Upper lobe of left lung (tissue), 6 donors: Measurements from ENCODE around the gene LOXL1. TPM values are rescaled to one million over a fixed set of nuclear protein-coding genes. Genes with fewer than 3 reads are reported as not detected.
A peak's percentile ranks its signal among the peaks of the same experiment; 100 is the strongest.

Source experiments
- ATAC-seq, 2 donors: fragments of 200-7000 bp; cut with Tn5 transposase; one replicate each; pipeline ENCODE4 v1.9.1; 2022; ENCODE audit warnings: mild to moderate bottlenecking in 2 of 2, moderate library complexity in 2 of 2; ENCODE audit not compliant: low FRiP score in 2 of 2
- DNase-seq, 2 donors: peaks; one replicate each; pipeline ENCODE4 v3.0.0-alpha.2; 2019 to 2020
- H3K27ac ChIP-seq, 4 donors: fragments of 200-600 bp; sonication (generic); one replicate each; pipeline ENCODE4 v1.5.1; 2016 to 2019
- H3K27me3 ChIP-seq, 4 donors: fragments of 200-600 bp; sonication (generic); one replicate each; pipeline ENCODE4 v1.5.1; 2017 to 2019
- H3K36me3 ChIP-seq, 4 donors: fragments of 200-600 bp; sonication (generic); one replicate each; pipeline ENCODE4 v1.5.1; 2016 to 2019
- H3K4me1 ChIP-seq, 4 donors: fragments of 200-600 bp; sonication (generic); one replicate each; pipeline ENCODE4 v1.5.1; 2018 to 2019
- H3K4me3 ChIP-seq, 4 donors: fragments of 200-600 bp; sonication (generic); one replicate each; pipeline ENCODE4 v1.5.1; 2017 to 2019; ENCODE audit warnings: mild to moderate bottlenecking in 2 of 4, moderate library complexity in 1 of 4
- H3K9me3 ChIP-seq, 4 donors: fragments of 200-600 bp; sonication (generic); one replicate each; pipeline ENCODE4 v1.5.1; 2018 to 2019
- CTCF ChIP-seq, 6 experiments: fragments of 450-650 bp in 4 of 6; fragments of 200-600 bp in 2 of 6; sonication (generic) in 2 of 6; IDR thresholded peaks; one replicate each; pipeline ENCODE4 v1.5.1; 2016 to 2019; ENCODE audit warnings: antibody characterized with exemption in 6 of 6
- EP300 ChIP-seq, 4 donors: sonication (generic); formaldehyde crosslinking; IDR thresholded peaks; one replicate each; pipeline ENCODE4 v1.5.1; 2017; ENCODE audit warnings: antibody characterized with exemption in 4 of 4, control low read depth in 2 of 4
- POLR2A ChIP-seq, 4 donors: fragments of 450-650 bp; IDR thresholded peaks; one replicate each; pipeline ENCODE4 v1.5.1; 2016 to 2017; ENCODE audit warnings: antibody characterized with exemption in 4 of 4, mild to moderate bottlenecking in 2 of 4
- POLR2AphosphoS5 ChIP-seq, 2 donors: sonication (generic); formaldehyde crosslinking; IDR thresholded peaks; one replicate each; pipeline ENCODE4 v1.5.1; 2017; ENCODE audit warnings: antibody characterized with exemption in 2 of 2
- WGBS, 2 donors: methylation state at CpG; one replicate each; pipeline ENCODE4 v1.1.5; 2017 to 2018; 5-methylcytosine and 5-hydroxymethylcytosine counted together
- total RNA-seq, 6 donors: library from RNA; depleted of rRNA in 4 of 6; stranded (reverse); fragments of >200 nt in 4 of 6; gene quantifications; one replicate each; pipeline versions ENCODE4 v1.1.0 to v1.2.1, GENCODE V29; 2016 to 2021
- donor health status: DM: no; HTN: no; CAD: no; lungs with moderate emphysema.
- donor health status: DM: no; HTN: yes; CAD: no; lungs with severe emphysema.

LOXL1 gene
- total RNA-seq, 6 donors from 2014 or later = 6.0 to 25.9 (median 8.0) TPM

- no peaks in the 10 kb centered on the region for H3K36me3 ChIP-seq
- TF ChIP-seq CTCF (IDR thresholded peaks at IDR 0.05) (no peak), POLR2AphosphoS5 (IDR thresholded peaks at IDR 0.05) (no peak), POLR2A (IDR thresholded peaks at IDR 0.05) (no peak), EP300 (IDR thresholded peaks at IDR 0.05) (no peak)
- no peak for DNase-seq
- H3K27me3 ChIP-seq = peaks cover 0 to 2% (median under 1%) of the 10 kb centered on the region in 4 donors
- no peaks in the 10 kb centered on the region for H3K9me3 ChIP-seq
- H3K4me1 ChIP-seq = peaks cover 37 to 50% (median 46%) of the 10 kb centered on the region in 4 donors
- peak overlapping the region in 3 of 4 donors; percentile 51 to 77 (median 65) for H3K27ac ChIP-seq
- WGBS, 2 donors = 39 to 46% methylated on average over 10 to 18 of the region's 19 CpGs
- ATAC-seq = no peak
- H3K4me3 ChIP-seq = peak overlapping the region in 1 of 4 donors; percentile 18
Measured at GRCh38 chr15:73922186-73923151, 3.8 kb upstream of the LOXL1 start.

- Histone ChIP-seq H3K27ac (peak overlapping the region in 3 of 4 donors; percentile 51 to 77 (median 65)), H3K36me3 (no peaks in the 10 kb centered on the region), H3K4me3 (peak overlapping the region in 1 of 4 donors; percentile 18), H3K27me3 (peaks cover 0 to 3% (median 1%) of the 10 kb centered on the region in 4 donors), H3K4me1 (peaks cover 41 to 56% (median 52%) of the 10 kb centered on the region in 4 donors), H3K9me3 (no peaks in the 10 kb centered on the region)
- WGBS, 2 donors = 70 to 71% methylated on average over 5 to 7 of the region's 7 CpGs
- DNase-seq = no peak
- ATAC-seq = no peak
- TF ChIP-seq CTCF (IDR thresholded peaks at IDR 0.05) (no peak), POLR2A (IDR thresholded peaks at IDR 0.05) (no peak), POLR2AphosphoS5 (IDR thresholded peaks at IDR 0.05) (no peak), EP300 (IDR thresholded peaks at IDR 0.05) (no peak)
Measured at GRCh38 chr15:73923156-73923487, 3.1 kb upstream of the LOXL1 start.

GRCh38 chr15:73923488-73924164 is 2.6 kb upstream of the LOXL1 start:
- Histone ChIP-seq H3K27ac (peak overlapping the region; percentile 20 to 77 (median 58)), H3K9me3 (no peaks in the 10 kb centered on the region), H3K4me3 (no peak overlapping the region), H3K4me1 (peaks cover 41 to 59% (median 54%) of the 10 kb centered on the region in 4 donors), H3K36me3 (no peaks in the 10 kb centered on the region), H3K27me3 (peaks cover 0 to 3% (median 1%) of the 10 kb centered on the region in 4 donors)
- TF ChIP-seq POLR2AphosphoS5 (IDR thresholded peaks at IDR 0.05) (no peak), EP300 (IDR thresholded peaks at IDR 0.05) (no peak), POLR2A (IDR thresholded peaks at IDR 0.05) (no peak), CTCF (IDR thresholded peaks at IDR 0.05) (no peak)
- ATAC-seq = no peak
- WGBS, 2 donors = 70 to 79% methylated on average over 6 of the region's 6 CpGs
- DNase-seq = no peak

- Histone ChIP-seq H3K9me3 (no peaks in the 10 kb centered on the region), H3K27me3 (peaks cover 0 to 3% (median 1%) of the 10 kb centered on the region in 4 donors), H3K36me3 (no peaks in the 10 kb centered on the region), H3K27ac (peak overlapping the region; percentile 20 to 77 (median 63)), H3K4me3 (no peak overlapping the region), H3K4me1 (peaks cover 45 to 59% (median 54%) of the 10 kb centered on the region in 4 donors)
- TF ChIP-seq CTCF (IDR thresholded peaks at IDR 0.05) (no peak), POLR2A (IDR thresholded peaks at IDR 0.05) (no peak), POLR2AphosphoS5 (IDR thresholded peaks at IDR 0.05) (no peak), EP300 (IDR thresholded peaks at IDR 0.05) (no peak)
- WGBS, 2 donors = 35 to 39% methylated on average over 10 to 12 of the region's 12 CpGs
- DNase-seq (no peak), ATAC-seq (peak in 1 of 2 donors; percentile 7)
Measured at GRCh38 chr15:73924171-73924921, 1.9 kb upstream of the LOXL1 start.
